HG02884 (cell line): ENCODE data around the gene TRIM21.
A peak's percentile ranks its signal among the peaks of the same experiment; 100 is the strongest.
"Not testable (repeated sequence)": the region's sequence is repeated elsewhere in the genome, so short reads cannot be mapped to it uniquely, and the experiment has no call there.

ENCODE experiments used
- ATAC-seq: cut with Tn5 transposase; IDR thresholded peaks from one replicate; pipeline ENCODE4 v1.9.1; 2021; ENCODE audit warnings: mild to moderate bottlenecking, moderate library complexity; ENCODE audit not compliant: unreplicated experiment

TRIM21 gene

DNA sequence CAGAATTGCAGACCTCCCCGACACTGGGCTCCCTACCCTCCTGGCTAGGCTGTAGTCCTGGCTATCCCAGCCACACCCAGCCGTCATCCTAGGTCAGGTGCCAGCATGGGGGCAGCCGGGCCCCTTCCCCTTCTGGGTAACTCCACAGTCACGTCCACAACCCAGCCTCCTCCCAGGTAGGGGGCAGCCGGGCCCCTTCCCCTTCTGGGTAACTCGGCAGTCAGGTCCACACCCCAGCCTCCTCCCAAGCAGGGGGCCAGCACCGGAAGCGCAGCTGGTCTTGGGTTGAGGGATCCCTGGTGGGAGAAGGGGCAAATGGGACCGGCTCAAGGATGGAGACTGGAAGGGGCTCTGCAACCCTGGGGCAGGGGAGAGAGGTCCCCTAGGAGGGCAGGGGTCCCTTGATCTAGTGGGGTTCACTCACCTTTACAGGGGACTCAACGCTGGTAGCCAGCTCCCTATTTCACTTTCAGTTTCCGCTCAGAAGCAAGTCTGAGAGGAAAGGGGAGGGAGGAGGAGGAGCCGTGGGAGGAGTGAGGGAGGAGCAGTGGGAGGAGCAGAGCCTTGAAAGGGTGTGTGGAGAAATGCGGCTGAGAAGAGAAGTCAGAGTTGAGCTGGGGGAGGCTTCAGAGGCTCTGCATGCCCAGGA lies at the start of gene TRIM21:
TRIM21 (minus strand) TSS at position 494 of the 649 bp plus-strand sequence. CDS start 3,293 bp downstream, outside the sequence.
- peak; percentile 99 for ATAC-seq

DNA sequence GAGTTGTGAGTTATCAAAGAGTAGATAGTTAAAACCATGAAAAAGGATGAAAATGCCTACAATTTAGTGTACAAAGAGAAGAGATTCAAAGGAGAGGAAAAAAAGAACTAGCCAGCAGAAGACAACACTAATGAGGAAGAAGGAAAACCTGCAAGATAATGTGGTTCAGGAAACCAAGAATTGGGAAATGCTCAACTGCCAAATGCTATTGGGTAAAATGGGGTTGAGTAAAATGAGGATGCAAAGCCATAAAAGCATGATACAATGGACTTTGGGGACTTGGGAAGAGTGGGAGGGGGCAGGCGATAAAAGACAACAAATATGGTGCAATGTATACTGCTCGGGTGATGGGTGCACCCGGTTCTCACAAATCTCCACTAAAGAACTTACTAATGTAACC lies 48.0 kb upstream of the TRIM21 start:
- ATAC-seq: no peak

DNA sequence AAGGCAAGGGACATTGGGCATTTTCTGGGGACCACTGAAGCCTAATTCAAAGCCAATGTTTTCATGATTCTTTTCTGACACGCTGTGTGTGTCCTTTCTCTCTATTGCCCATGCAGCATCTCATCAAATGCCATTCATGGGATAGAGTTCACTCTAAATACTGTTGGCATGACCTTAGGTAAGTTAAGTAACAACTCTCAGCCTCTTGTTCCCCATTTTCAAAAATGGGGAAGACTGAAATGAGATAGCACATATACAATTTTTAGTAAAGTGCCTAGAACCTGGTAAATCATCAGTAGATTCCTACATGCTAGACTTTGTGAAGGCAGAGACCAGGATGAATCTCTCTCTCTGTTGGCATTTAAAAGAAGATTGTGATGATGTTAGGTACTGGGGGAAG lies 42.9 kb upstream of the TRIM21 start:
- ATAC-seq: no peak

DNA sequence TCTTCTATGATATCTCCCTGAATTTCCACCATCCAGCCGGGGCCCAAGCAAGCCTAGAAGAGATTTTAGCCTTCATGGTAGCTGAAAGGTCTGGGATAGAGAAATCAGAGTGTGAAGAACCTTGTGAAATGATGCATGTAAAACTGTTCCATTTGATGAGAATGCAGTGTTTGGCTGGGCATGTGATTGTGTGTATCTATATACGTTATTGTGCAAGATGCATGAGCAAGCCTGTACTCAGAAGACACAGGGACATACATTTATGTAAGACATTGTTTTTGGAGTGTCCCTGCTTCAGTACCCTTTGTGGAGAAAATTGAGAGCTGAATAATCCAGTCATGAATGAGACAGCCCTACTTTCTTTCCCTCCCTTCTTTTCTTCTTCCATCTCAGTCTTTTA lies 40.4 kb upstream of the TRIM21 start:
- ATAC-seq: no peak

DNA sequence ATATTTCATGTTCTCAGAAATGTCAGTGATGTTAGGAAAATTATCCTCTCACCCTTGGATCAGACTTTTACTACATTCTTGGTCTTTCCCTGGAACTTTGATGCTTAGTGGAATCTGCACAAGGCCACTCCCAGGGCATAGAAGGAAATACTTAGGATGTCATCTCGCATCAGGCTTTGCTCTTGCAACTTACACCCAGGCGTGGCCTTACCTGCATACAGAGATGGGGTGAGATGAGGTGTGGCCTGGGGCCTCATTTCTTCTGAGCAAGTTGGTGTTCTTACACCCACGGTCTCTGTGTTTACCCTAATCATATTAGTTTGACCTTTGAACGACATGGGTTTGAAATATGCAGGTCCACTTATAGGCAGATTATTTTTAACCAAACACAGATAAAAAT lies 36.5 kb upstream of the TRIM21 start:
- no peak for ATAC-seq

DNA sequence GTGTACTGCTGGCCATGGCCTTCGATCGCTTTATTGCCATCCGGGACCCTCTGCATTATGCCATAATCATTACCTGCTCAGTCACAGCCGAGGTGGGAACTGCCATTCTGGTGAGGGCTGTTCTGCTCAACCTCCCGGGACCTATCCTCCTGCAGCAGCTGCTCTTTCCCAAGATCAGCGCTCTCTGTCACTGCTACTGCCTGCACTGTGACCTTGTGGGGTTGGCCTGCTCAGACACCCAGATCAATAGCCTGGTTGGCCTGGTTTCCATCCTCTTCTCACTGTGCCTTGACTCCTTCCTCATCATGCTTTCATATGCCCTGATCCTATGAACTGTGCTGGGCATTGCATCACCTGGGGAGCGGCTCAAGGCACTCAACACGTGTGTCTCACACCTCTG lies 24.9 kb upstream of the TRIM21 start:
- no peak for ATAC-seq

DNA sequence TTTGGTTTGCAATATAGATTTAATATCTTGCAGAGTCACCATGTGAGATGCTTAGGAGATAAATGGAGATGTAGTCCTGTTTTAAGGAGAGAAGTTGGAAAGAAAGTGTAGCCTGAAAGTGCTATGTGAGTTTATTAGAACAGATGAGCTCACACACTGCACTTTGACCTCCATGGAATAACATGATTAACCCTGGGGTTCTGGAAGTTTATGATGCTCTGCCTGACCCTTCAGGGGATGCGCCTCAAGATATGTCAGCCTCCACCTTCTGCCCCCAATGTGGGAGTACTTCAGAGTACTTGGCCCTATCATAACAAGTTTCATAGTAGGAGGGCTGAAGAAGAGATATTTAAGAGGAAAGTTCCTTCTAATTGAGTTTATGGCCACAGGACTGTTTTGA lies 23.3 kb upstream of the TRIM21 start:
- ATAC-seq: no peak

DNA sequence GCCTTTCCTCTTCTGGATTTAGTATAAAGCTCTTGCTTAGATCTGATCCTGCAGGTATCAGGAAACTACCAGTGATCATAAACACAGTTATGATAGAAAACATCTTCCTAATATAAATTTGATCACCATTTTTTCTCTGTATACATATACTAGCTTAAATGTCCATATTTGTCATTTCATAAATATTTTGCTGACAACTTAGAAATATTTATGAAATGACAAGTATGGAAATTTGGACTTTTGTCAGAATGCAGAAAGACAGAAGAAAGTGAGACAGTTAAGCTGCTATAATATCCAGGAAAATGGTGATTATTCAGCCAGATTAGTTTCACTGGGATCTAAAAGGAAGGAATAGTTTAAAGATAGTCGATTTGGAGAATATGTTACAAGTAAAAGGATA lies 22.8 kb upstream of the TRIM21 start:
- ATAC-seq: no peak

DNA sequence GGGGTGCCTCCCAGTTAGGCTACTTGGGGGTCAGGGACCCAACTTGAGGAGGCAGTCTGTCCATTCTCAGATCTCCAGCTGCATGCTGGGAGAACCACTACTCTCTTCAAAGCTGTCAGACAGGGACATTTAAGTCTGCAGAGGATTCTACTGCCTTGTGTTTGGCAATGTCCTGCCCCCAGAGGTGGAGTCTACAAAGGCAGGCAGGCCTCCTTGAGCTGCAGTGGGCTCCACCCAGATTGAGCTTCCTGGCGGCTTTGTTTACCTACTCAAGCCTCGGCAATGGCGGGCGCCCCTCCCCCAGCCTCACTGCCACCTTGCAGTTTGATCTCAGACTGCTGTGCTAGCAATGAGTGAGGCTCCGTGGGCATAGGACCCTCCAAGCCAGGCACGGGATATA lies 12.7 kb upstream of the TRIM21 start:
- not testable (repeated sequence) for ATAC-seq

DNA sequence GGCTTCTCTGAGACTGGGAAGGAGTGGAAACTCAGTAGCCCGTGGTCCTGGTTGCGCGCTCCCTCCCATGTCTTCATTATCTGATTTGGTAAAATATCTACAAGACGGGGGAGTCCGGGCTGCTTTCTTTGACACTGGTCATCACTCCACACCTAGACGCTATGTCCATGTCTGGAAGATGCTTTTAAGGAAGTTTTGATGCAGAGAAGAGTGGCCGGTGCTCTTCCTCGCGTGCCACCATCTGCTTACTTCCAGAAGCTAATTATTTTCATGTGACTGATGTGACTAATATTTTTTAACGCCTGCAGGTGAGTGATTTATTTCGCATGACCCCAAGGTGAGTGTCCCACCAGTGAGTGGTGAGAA lies 339 bp upstream of the TRIM21 start:
- peak; percentile 10 for ATAC-seq

DNA sequence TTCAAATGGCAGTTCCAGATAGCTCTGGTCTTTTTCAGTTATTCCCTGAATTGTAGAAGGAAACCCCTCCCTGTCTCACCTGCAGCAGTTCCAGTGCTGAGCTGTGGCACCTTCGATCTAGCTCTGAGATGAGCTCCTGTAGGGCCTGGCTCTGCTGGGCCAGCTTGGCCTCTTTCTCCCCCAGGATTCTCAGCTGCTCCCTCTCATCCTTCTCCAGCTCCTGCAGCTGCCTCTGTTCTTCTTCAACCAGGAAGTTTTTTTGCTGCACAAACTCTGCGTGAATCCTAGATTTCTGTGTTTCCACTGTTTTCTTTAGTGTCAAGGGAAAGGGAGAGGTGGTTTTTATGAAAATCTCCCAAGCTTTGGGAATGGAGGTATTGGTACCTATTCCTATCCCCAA lies 5.3 kb downstream of the TRIM21 start:
- no peak for ATAC-seq

DNA sequence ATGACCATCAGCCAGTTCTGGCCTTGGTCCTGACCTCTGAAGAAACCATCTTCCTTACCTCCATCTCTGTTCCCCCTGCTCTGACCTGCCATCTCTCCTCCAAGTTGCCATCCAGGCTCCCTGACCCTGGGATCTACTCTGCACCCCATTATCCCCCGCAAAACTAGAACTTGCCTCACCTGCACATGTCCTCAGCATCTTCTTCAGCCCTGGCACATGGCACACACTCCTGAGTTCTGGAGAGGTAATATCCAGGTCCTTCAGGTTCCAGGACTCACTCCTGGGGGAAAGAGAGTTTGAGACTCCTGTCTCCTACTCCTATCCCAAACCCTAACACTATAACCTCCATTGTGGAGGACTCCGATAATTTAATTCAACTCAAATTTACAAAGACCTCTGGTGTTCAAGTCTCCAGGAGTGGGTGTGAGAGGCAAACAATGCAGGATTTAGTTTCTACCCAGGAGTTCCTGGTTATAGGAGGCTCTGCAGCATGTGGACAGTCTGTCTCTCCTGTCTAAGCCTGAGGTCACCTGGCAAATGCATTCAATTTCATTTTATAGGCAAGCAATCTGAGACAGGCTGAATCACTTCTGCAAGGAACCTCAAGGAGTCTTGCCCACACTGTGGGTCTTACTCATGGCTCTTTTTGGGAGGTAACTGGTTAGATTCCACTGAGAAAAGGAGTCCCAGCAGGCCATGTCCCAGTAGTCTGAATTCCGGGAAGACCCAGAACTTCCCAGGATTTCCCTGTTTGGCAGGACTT lies 7.3 kb downstream of the TRIM21 start:
- ATAC-seq: no peak

DNA sequence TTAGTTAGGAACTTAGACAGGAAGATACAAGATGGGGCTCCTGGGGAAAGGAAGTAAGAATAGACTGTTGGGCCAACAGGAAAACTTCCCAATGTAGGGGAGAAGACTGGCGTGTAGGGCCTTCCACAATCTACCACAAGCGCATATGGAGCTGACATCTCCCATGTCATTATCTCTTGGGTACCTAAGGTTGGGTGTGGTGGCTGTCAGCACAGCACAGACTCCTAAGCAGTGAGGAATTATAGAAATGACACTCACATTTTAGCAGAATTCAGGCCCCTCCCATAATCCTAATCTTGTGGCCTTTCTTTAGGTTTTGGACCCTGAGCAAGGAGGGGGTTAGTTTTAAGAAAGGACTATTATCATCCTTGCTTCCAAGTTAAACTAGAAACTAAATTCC lies 11.6 kb downstream of the TRIM21 start:
- no peak for ATAC-seq

DNA sequence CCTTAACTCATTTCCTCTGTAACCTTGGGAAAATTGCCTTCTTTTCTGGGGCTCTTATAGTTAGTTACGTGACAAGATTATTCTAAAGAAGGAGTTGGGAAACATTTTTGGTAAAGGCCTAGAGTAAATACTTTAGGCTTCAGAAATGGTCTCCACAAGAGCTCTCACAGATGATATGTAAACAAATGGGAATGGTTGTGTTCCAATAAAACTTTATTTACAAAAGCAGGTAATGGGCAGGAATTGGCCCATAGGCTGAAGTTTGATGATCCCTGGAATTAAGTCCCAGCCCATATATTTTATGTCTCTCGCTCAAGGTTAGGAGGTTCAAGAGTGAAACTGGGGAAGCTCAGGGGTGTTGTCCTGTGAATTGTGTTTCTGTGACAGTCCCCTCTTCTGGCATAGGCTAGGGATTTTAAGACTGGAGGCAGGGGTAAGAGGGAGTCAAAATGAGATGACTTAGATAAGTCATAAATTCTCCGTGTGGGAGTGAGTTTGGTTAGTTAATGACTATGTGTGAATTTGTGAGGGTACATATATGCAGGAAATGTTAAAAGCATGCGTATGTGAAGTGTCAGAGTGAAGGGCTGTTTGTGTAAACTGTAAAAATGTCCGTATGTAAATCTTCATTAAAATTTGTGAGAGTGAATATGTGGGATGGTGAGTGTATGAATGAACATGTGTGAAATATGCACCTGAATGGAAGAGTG lies 17.9 kb downstream of the TRIM21 start:
- no peak for ATAC-seq

DNA sequence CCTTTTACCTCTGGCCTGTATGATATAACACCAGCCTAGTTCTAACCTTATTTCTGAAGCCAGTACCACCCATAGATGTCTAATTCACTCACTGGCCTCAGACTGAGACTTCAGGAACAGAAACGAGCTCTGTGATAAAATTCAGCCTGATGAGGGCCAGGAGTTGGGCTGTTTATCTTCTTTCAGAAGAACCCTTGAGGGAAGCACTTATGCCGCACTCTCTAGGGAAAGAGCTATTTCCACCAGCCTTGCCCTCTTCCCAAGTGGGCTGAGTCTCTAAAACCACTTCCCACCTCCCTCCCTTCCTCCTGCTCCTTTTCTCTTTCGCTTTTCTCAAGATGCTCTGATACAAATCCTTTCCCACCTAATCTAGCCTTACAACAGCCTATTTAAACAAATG lies 23.3 kb downstream of the TRIM21 start:
- ATAC-seq: no peak

DNA sequence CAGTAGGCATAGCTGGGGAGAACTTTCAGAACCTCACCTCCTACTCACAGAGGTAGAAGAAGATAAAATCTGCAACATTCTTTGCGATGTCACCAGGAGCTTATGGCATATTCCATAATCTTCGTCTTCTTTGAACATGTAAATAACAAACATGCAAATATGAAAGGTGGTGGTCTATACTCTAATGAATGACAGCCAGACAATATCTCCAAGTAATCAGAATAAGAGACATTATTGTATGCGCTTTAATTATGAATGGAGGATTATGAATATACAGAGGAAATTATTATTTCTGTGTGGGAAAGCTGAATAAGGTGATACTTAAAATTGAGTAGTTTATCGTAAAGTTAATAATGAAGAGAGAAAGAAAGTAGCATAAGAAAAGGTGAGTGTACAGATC lies 25.2 kb downstream of the TRIM21 start, which contains the start of gene OR52B4:
OR52B4 (minus strand) TSS at position 101 of the 400 bp plus-strand sequence; CDS start at position 10, 91 bp downstream.
- ATAC-seq: no peak

DNA sequence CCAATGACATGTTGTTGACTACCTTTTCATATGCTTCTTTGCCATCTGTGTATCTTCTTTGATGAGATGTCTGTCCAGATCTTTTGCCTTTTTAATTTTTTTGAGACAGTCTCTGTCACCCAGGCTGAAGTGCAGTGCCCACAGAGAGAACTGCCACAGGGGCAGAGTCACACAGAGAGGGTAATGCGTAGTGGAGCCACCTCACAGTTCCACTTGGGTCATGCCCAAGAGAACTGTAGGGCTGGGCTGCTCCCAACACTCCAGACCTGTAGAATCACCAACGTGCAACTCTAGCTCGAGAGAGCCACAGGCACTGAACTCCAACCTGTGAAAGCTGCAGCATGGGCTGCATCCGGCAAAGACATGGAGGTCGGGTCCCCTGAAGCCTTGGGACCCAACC lies 45.4 kb downstream of the TRIM21 start:
- not testable (repeated sequence) for ATAC-seq

DNA sequence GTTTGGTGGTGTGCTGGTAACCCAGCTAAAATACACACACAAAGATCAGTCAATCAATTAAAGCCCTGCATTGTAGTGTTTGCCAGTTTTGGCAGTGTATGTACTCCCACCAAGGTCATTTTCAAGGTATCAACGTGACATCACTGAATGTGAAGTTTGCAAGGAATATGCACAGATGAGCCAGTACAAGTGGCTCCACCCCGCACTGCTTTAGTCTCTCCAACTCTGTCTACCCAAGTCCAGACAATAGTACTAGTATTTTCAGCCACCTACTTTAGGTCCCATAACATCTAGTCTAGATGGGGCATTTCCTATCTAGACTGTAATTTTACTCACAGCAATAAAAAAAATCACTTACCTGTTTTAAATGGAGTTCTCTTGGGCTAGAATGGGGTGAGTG lies 48.1 kb downstream of the TRIM21 start:
- not testable (repeated sequence) for ATAC-seq
